ENCODE measurements around the gene TTC19.
A peak's percentile ranks its signal among the peaks of the same experiment; 100 is the strongest.
"Not testable (repeated sequence)": the region's sequence is repeated elsewhere in the genome, so short reads cannot be mapped to it uniquely, and the experiment has no call there.

Gene TTC19

DNA sequence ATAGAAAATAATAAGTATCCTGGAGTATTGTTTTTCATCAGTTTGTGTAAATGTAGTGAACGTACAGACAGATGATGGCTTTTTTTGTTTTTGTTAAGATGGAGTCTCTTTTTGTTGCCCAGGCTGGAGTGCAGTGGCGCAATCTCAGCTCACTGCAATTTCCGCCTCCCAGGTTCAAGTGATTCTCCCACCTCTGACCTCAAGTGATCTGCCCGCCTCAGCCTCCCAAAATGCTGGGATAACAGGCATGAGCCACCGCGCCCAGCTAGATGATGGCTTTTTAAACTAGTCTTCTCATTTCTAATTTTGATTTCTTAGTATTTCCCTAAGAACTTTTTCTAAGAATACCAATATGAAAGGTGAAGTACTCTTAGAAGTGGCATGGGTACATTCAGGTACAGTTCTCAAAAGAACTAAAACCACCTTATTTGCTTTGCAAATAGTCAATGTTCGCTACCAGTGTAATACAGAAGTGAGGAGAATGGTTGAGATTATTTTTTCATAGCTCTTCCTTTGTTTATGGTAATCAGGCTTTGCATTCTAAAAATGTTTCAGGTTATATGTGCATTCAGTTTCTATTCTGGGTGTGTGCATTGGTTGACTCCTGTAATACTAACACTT, 34.2 kb downstream of the TTC19 start:
- no peak for DNase-seq

DNA sequence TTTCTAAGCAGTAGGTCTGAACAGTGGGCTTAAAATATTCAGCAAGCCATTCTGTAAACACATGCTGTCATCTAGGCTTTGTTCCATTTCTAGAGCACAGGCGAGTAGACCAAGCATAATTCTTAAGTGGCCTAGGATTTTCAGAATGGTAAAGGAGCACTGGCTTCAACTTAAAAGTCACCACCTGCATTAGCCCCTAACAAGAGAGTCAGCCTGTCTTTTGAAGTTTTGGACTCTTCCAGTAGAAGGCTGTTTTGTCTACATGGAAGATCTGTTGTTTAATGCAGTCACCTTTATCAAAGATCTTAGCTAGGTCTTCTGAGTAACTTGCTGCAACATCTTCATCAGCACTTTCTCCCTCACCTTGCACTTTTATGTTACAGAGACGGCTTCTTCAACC, 36.6 kb downstream of the TTC19 start:
- DNase-seq: no peak

DNA sequence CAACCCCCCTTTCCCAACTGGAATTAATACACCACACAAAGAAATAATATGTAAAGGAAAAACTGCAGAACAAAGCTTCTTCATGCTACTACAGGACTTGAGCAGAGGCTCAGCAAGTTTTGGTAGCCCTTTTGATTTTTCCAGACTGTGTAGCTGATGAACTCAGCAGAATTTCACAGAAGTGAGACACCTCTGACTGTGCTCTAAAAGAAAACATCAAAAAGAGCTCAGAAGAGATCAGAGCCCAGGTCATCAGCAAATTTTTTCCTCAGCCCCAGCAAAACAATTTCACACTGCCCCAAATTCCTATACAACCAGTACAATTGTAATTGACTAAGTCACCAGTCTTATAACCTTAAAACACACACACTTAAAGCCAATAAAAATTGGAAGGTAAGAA, 38.0 kb downstream of the TTC19 start:
- peak; percentile 9 for DNase-seq

DNA sequence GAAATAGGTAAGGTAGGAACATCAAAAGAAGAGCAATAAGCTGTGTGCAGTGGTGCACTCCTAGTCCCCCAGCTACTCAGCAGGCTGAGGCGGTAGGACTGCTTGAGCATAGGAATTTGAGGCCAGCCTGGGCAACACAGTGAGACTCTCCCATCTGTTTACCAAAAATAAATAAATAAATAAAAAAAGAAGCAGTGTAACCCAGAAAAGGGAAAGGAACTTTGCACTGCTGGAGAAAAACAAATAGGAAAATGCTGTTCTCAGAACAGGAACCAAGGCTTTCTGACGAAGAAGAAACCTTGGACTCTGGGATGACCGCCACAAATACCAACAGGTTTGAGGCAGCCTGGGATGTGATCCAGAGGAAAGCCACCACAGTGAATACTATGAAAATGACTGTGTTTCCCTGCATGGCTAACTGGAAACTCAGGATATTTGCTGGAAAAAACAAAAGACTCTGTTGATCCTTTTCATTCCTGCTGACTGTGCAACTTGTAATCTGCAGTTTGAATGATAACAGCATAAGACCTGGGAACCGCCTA, 41.2 kb downstream of the TTC19 start:
- DNase-seq: peak; percentile 10

DNA sequence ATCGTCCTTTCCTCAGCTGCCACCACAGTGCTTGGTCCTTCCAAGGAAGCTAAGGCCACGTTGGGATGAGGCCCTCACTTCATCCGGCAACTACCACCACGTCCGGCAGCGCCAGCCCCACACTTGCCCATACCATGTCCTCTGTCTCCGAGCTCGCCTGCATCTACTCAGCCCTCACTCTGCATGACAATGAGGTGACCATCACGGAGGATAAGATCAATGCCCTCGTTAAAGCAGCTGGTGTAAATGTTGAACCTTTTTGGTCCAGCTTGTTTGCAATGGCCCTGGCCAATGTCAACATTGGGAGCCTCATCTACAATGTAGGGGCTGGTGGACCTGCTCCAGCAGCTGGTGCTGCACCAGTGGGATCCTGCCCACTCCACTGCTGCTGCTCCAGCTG, 44.9 kb downstream of the TTC19 start:
- no peak for DNase-seq

DNA sequence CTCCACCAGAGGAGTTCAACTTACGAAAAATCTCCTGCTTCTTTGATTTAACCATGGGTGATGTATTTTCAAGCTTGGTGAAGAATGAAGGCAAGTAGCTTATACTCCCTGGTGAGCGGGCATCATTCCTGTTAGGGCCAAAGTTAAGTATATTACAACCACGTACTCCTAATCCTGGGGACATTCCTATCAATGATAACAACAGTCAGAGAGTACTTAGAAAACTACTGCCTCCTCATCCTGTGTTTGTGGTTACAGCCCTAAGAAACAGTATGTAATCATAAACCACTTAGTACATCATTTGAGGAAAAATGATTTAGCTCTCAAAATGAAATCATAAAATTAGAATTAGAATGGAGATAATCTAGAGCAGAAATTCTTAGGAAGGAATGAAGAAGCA, 47.3 kb downstream of the TTC19 start:
- DNase-seq: no peak

DNA sequence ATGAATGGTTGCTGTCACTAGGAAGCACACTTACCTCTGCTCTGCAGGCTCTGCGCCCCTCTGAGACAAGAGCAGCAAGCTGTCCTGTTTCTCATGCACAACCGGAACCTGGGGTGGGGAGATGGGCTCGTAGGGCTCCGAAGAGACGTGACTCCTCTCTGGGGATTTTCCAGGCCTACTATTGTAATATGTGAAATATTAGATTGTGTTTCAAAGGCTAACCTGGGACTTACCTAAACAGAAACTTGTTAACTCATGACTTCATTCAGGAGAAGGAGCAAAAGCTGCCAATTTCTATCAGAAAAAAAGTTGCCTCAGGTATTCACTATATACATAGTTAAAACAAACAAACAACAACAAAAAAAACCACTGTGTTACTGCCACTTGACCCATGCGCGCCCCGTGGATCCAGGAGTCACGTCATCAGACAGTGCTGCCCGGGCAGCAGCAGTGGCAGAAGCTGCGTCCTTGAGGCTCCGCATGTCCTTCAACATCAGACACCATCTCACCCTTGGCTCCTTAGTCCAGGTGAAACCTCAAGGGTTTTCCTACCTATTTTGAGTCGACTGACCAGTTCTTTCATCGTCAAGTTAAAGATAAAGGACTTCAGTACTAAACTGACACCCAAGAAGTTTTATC, 49.3 kb downstream of the TTC19 start:
- no peak for DNase-seq

DNA sequence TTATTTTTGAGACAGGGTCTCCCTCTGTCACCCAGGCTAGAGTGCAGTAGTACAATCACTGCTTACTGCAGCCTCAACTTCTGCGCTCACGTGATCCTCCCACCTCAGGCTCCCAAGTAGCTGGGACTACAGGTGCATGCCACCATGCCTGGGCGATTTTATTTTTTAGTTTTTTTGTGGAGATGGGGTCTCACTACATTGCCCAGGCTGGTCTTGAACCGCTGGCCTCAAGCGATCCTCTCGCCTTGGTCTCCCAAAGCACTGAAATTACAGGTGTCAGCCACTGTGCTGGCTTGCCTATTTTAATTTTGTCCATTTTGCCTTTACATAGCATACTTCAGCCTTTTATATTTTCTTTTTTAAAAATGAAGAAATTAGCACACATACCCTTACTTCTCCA, 51.2 kb downstream of the TTC19 start:
- DNase-seq: no peak

DNA sequence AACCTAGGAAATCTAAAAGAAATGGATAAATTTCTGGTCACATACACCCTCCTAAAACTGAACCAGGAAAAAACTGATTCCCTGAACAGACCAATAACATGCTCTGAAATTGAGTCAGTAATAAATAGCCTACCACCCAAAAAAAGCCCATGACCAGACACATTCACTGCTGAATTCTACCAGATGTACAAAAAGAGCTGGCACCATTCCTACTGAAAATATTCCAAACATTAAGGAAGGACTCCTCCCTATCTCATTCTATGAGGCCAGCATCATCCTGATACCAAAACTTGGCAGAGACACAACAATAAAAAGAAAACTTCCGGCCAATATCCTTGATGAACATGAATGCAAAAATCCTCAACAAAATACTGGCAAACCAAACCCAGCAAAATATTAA, 52.9 kb downstream of the TTC19 start:
- DNase-seq: no peak

DNA sequence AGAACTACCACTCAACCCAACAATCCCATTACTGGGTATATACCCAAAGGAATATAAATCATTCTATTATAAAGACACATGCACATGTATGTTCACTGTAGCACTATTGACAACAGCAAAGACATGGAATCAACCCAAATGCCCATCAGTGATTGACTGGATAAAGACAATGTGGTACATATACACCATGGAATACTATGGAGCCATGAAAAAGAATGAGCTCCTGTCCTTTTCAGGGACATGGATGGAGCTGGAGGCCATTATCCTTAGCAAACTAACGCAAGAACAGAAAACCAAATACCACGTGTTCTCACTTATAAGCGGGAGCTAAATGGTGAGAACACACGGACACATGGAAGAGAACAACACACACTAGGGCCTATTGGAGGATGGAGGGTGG, 55.5 kb downstream of the TTC19 start:
- DNase-seq: not testable (repeated sequence)

DNA sequence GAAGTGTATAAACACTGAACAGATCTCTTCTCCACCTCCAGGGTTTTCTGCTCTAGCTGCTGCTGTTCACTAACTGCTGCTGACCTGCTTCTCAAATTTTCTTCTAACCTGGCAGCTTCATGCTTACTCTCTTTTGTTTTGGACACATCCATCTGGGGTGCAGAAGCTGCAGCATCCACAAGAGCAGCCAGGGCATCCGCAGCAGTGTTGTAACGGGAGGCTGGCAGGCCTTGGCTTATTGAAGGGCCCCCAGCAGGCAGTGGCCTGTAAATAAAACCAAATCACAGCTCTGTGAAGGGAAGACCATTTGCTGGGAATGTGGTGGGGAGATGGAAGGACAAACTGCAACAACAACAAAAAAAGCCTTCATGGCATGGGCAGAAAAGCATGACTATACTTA, 62.0 kb downstream of the TTC19 start:
- DNase-seq: no peak

DNA sequence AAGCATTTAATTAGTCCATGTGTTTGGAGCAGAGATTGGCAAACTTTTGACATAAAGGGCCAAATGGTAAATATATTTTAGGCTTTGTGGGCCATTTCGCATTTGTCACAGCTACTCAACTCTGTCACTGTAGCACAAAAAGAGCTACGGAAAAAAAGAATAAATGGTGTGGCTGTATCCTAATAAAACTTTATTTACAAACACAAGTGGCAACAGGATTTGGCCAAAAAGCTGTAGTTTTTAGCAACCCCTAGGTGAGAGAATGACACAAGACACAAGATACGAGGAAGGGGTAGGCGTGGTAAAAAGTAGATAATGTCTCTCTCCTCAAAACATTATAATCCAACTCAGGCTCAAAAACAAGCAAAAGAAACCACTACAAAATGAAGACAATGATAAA, 66.5 kb downstream of the TTC19 start:
- DNase-seq: no peak

DNA sequence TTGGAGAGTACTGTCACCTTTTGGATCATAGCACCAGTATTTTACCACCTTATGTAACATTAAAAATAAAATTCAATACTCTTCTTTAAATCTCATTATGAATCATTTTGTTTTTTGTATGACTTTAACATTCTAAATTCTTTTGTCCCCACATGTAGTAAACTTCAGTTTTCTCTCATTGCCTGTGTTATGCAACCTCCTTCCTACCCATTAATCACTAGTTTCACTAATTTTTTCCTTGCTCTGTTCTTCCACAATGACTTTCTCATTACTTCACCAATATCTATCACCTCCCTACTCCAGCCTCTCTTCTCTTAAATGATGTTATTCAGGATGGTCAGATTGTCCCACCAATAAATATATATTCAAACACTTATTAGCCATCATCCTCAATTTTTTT, 68.7 kb downstream of the TTC19 start:
- peak; percentile 15 for DNase-seq

DNA sequence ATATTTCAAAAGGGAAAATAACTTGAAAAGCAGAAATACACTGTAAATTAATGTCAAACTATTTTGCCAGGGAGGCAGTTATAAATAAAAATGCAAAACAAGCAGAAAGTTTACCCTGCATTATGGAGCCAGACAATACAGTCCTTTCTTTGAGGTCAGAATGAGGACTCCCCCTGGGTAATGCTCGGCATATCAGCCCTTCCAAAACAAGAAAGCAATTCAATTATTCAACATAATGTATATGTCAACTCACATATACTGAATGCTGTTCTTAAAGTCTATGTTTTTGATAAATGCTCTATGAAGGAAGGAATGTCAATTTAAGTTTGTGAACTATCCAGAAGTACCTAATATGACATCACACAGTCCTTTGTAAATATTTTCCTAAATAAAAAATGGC, 72.4 kb downstream of the TTC19 start:
- DNase-seq: no peak

DNA sequence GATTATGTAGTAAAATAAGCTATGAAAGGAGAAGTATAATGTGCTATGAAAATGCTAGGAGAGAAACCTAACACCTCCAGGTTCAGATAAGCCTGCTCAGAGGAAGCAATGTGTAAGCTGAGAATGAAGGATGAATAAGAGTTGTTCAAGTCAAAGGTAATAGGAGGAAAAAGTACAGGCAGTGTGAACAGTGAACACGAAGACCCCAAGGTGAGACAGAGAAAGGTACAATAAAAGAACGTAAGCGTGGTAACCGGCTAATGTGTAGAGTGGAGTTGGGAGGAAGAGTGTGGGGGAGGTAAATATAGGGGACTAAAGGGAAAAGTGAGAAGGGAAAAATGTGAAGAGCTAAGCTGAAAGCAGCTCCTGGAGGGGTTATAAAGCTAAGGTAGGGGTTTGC, 74.2 kb downstream of the TTC19 start:
- no peak for DNase-seq

DNA sequence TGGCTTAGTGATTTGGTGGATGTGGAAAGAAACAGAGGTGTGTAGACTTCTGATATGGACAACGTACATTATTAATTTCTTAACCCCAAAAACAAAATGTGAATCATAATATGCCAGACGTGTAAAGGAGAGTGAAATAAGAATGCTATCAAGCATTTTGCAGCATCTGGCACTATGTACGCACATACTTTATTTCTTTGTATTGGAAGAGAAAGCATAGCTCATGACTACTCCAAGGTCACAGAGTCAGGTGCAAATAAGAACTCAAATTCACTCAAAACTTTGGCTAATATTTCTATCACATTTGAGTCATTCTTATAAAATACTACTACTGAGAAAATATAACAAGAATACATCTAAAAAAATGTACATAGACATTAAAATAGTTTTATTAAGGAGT, 74.8 kb downstream of the TTC19 start:
- no peak for DNase-seq

DNA sequence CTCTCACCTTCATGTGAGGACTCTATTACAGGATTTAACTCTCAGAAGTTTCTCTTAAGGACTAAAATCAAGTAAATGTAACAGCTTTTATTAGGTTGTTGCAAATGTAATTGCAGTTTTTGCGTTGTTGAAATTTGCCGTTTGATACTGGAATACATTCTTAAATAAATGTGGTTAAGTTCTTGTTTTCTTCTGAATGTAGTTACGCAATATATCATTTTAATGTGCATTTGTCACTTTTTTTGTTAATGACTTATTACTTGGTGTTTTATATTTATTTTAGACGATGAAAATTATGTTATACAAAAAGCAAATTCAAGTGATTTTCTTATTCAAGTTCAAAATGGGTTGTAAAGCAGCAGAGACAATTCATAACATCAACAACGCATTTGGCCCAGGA, 76.3 kb downstream of the TTC19 start:
- no peak for DNase-seq

Measured in HCEC 1CT (cell line).